Mesothelial cell of epicardium (in vitro differentiated cells): ENCODE data around the gene RAC2. TPM values are rescaled to one million over a fixed set of nuclear protein-coding genes. Genes with fewer than 3 reads are reported as not detected.
"Not testable (repeated sequence)": the region's sequence is repeated elsewhere in the genome, so short reads cannot be mapped to it uniquely, and the experiment has no call there.

Experiments
- DNase-seq, 2 experiments: peaks; one replicate each; pipeline ENCODE4 v3.0.0; 2021; ENCODE audit warnings: low spot score in 2 of 2; ENCODE audit not compliant: unreplicated experiment in 2 of 2
- H3K27ac Mint-ChIP-seq: 2 replicates; pipeline ENCODE4 v1.8.0; 2021; ENCODE audit warnings: mixed read lengths
- H3K27me3 Mint-ChIP-seq: 2 replicates; pipeline ENCODE4 v1.8.0; 2021; ENCODE audit warnings: low read depth, mixed read lengths
- H3K36me3 Mint-ChIP-seq: 2 replicates; pipeline ENCODE4 v1.8.0; 2021; ENCODE audit warnings: mixed read lengths
- H3K4me1 Mint-ChIP-seq: 2 replicates; pipeline ENCODE4 v1.8.0; 2021; ENCODE audit warnings: mixed read lengths
- H3K4me3 Mint-ChIP-seq: 2 replicates; pipeline ENCODE4 v1.8.0; 2021; ENCODE audit warnings: mild to moderate bottlenecking, moderate library complexity, mixed read lengths
- H3K9me3 Mint-ChIP-seq: 2 replicates; pipeline ENCODE4 v1.8.0; 2021; ENCODE audit warnings: mixed read lengths
- CTCF ChIP-seq: fragments of 200-600 bp; sonication (generic); IDR thresholded peaks from one replicate; pipeline ENCODE4 v1.5.0; 2021; ENCODE audit warnings: antibody characterized with exemption; ENCODE audit not compliant: unreplicated experiment
- total RNA-seq: library from RNA; stranded (reverse); gene quantifications from 3 replicates; pipeline ENCODE4 v1.2.1, GENCODE V29; 2021

RAC2 gene
- total RNA-seq, 1 donor from 2014 or later: 6.4 TPM

- Mint-ChIP-seq H3K36me3 (no peaks in the 10 kb centered on the region), H3K27me3 (no peaks in the 10 kb centered on the region), H3K4me1 (no peaks in the 10 kb centered on the region), H3K27ac (no peak overlapping the region), H3K9me3 (no peaks in the 10 kb centered on the region), H3K4me3 (no peak overlapping the region)
- DNase-seq: no peak
- TF ChIP-seq CTCF: no peak
Measured at GRCh38 chr22:37203354-37204044, 40.6 kb downstream of the RAC2 start.

GRCh38 chr22:37202716-37203115 lies 41.4 kb downstream of the RAC2 start:
- no peak for DNase-seq
- no peaks in the 10 kb centered on the region for H3K9me3 Mint-ChIP-seq
- H3K27me3 Mint-ChIP-seq: no peaks in the 10 kb centered on the region
- H3K27ac Mint-ChIP-seq: no peak overlapping the region
- H3K4me1 Mint-ChIP-seq: peaks cover 7% of the 10 kb centered on the region
- no peak for TF ChIP-seq CTCF
- no peak overlapping the region for H3K4me3 Mint-ChIP-seq
- no peaks in the 10 kb centered on the region for H3K36me3 Mint-ChIP-seq

- no peak for TF ChIP-seq CTCF
- no peaks in the 10 kb centered on the region for H3K36me3 Mint-ChIP-seq
- H3K27me3 Mint-ChIP-seq: no peaks in the 10 kb centered on the region
- no peak overlapping the region for H3K4me3 Mint-ChIP-seq
- H3K9me3 Mint-ChIP-seq: no peaks in the 10 kb centered on the region
- no peak overlapping the region for H3K27ac Mint-ChIP-seq
- peaks cover 13% of the 10 kb centered on the region for H3K4me1 Mint-ChIP-seq
- no peak for DNase-seq
Measured at GRCh38 chr22:37202001-37202555, 42.0 kb downstream of the RAC2 start.

GRCh38 chr22:37201443-37201820 lies 42.6 kb downstream of the RAC2 start:
- H3K4me3 Mint-ChIP-seq, H3K27me3 Mint-ChIP-seq, H3K36me3 Mint-ChIP-seq, DNase-seq, H3K27ac Mint-ChIP-seq, H3K9me3 Mint-ChIP-seq: not testable (repeated sequence)
- peaks cover 20% of the 10 kb centered on the region for H3K4me1 Mint-ChIP-seq

- peaks cover 33% of the 10 kb centered on the region for H3K4me1 Mint-ChIP-seq
- no peak for TF ChIP-seq CTCF
- H3K9me3 Mint-ChIP-seq: no peaks in the 10 kb centered on the region
- peak overlapping the region; percentile 77 for H3K4me3 Mint-ChIP-seq
- H3K36me3 Mint-ChIP-seq: no peaks in the 10 kb centered on the region
- H3K27ac Mint-ChIP-seq: no peak overlapping the region
- no peaks in the 10 kb centered on the region for H3K27me3 Mint-ChIP-seq
- DNase-seq: no peak
Measured at GRCh38 chr22:37199760-37200108, 44.3 kb downstream of the RAC2 start.

GRCh38 chr22:37199103-37199759 lies 44.8 kb downstream of the RAC2 start:
- peak; percentile 79 for TF ChIP-seq CTCF
- peak; percentile 96 to 100 for DNase-seq
- Mint-ChIP-seq H3K4me1 (peaks cover 38% of the 10 kb centered on the region), H3K36me3 (no peaks in the 10 kb centered on the region), H3K9me3 (no peaks in the 10 kb centered on the region), H3K27ac (peak overlapping the region; percentile 96), H3K4me3 (peak overlapping the region; percentile 77), H3K27me3 (no peaks in the 10 kb centered on the region)
